ENCODE measurements around the gene TGM3.

The TGM3 gene

DNA sequence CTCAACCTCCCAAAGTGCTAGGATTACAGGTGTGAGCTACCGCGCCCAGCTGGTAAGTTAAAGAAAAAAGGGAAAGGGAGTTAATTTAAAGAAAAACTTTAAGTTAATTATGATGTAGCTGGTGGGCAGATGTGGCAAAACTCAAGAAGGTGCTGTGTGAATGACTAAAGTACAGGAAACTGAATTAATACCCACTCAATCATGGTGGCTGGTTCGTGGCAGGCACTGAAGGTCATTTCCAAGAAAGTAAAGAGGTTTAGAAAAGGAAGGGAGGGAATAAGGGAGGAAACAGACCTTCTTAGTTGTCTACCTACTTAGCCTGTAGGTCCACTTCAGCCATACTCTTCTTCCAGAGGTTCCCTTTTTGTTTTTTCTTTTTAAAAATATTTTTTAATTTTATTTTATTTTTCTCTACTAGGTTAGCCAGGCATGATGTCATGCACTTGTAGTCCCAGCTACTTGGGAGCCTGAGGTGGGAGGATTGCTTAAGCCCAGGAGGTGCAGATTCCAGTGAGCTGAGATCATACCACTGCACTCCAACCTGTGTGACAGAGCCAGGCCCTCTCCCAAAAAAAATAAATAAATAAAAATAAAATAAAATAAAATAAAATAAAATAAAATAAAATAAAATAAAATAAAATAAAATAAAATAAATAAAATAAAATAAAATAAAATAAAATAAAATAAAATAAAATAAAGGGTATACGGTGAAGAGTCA lies 11.9 kb upstream of the TGM3 start:
- no peak overlapping the region for H3K4me3 ChIP-seq (ENCODE audit: low read depth, low read length)
- no peak for DNase-seq (ENCODE audit: low read depth)
- TF ChIP-seq CTCF (IDR thresholded peaks at IDR 0.05; ENCODE audit: low read depth, low read length, missing control alignments), result no peak

DNA sequence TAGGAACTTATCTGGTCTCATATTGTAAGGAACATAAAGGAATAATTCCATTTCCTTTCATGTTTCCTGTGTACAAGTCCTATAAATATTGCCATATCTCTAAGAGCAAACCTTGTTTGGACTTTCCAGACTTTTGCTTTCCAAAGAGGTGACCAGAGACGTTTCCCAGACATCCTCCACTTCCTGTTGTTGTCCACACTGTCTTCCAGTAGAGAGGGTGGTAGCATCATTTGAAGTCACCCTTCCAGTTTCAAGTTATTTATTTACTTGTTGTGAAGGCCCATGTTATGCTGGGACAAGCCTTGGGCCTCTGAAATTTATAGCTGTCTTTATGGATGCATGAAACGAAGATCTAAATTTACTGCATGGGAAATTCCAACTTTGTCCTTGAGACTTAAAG lies 10.6 kb upstream of the TGM3 start:
- no peak for TF ChIP-seq CTCF (IDR thresholded peaks at IDR 0.05; ENCODE audit: low read depth, low read length, missing control alignments)
- no peak for DNase-seq (ENCODE audit: low read depth)
- no peak overlapping the region for H3K4me3 ChIP-seq (ENCODE audit: low read depth, low read length)

DNA sequence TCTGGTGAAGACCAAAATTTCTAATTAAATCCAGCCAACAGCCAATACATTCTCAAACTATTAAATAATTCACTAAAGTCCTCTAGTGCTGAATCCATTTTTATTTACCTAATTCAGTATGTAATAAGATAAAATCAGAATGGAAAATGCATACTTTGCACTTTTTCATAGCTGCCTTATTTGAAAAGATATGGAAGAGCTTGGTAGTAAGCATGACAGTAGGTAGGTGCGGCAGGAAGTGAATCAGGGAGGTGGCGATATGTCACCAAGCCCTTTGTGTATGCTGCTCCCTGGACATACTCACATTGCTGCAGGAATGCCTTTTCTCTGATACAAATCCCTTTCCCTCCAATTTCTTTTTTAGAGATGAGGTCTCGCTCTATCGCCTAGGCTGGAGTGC lies 10.2 kb upstream of the TGM3 start:
- no peak for TF ChIP-seq CTCF (IDR thresholded peaks at IDR 0.05; ENCODE audit: low read depth, low read length, missing control alignments)
- no peak for DNase-seq (ENCODE audit: low read depth)
- no peak overlapping the region for H3K4me3 ChIP-seq (ENCODE audit: low read depth, low read length)

DNA sequence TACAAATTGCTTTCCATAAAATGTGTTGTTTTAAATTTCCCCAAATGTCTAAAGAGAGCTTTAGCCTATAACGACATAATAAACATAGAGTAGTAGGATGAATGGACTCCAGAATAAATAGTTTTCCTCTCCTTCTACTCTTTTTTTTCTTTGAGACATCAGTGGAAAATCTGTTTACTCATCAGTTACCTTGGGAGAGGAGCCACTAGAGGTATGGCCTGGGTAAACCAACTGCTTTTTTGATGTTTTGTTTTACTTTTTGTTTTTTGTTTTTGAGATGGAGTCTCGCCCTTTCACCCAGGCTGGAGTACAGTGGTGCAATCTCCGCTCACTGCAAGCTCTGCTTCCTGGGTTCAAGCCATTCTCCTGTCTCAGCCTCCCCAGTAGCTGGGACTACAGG lies 8.3 kb upstream of the TGM3 start:
- no peak overlapping the region for H3K4me3 ChIP-seq (ENCODE audit: low read depth, low read length)
- no peak for TF ChIP-seq CTCF (IDR thresholded peaks at IDR 0.05; ENCODE audit: low read depth, low read length, missing control alignments)
- DNase-seq (ENCODE audit: low read depth), result no peak

- TF ChIP-seq CTCF (IDR thresholded peaks at IDR 0.05; ENCODE audit: low read depth, low read length, missing control alignments), result no peak
- peak; percentile 19 for DNase-seq (ENCODE audit: low read depth)
These were observed 6.3 kb upstream of the TGM3 start for GRCh38 chr20:2289475-2289874.

GRCh38 chr20:2290486-2290885 lies 5.3 kb upstream of the TGM3 start:
- no peak overlapping the region for H3K4me3 ChIP-seq (ENCODE audit: low read depth, low read length)
- TF ChIP-seq CTCF (IDR thresholded peaks at IDR 0.05; ENCODE audit: low read depth, low read length, missing control alignments), result no peak
- no peak for DNase-seq (ENCODE audit: low read depth)

More at GRCh38 chr20:2289475-2289874, 6.3 kb upstream of the TGM3 start:
- no peak overlapping the region for H3K4me3 ChIP-seq (ENCODE audit: low read depth, low read length)

All from GM12864 (cell line).